HepG2 (cell line): ENCODE measurements around the gene SH3BGRL2. TPM values are rescaled to one million over a fixed set of nuclear protein-coding genes. Genes with fewer than 3 reads are reported as not detected.

ENCODE experiments used
- ATAC-seq: fragments of 200-7000 bp; cut with Tn5 transposase; 3 replicates; pipeline ENCODE4 v1.9.1; 2020; ENCODE audit warnings: mild to moderate bottlenecking, moderate library complexity
- BruUV-seq: library from RNA; stranded (reverse); fragments of 400-500 nt; replicated peaks from 2 replicates; lab custom pipeline; 2021; lab: Mats Ljungman, UMichigan
- CTCF ChIA-PET: fragments of 300-600 bp; formaldehyde crosslinking; extraction: SDS; loops from one replicate; lab custom pipeline; 2021; ENCODE audit warnings: low total read pairs, inconsistent platforms, low intra/inter-chr PET ratio; lab: Yijun Ruan, JAX
- POLR2A ChIA-PET: fragments of 350-600 bp; sonication (Branson Sonifier 250); formaldehyde crosslinking; loops from one replicate; lab custom pipeline; 2020; ENCODE audit warnings: antibody characterized with exemption, inconsistent platforms; lab: Yijun Ruan, JAX
- DNase-seq: peaks from one replicate; pipeline ENCODE4 v3.0.0-alpha.2; 2015; ENCODE audit warnings: low spot score
- FAIRE-seq: peaks from 3 replicates; lab custom pipeline; 2011; peaks lifted over from hg19 to GRCh38; lab: Jason Lieb, UNC
- H2AFZ ChIP-seq: one replicate; pipeline ENCODE4 v1.6.1; 2011; ENCODE audit warnings: low read length, inconsistent platforms
- H3K27ac ChIP-seq: fragments of 300-600 bp; 3 replicates; pipeline ENCODE4 v1.8.0; 2011; ENCODE audit warnings: mixed run types, mild to moderate bottlenecking, mixed read lengths, low read length, inconsistent platforms; ENCODE audit not compliant: insufficient read depth; ENCODE audit errors: extremely low read length
- H3K27me3 ChIP-seq, 2 experiments: fragments of 200-600 bp in 1 of 2; 2 replicates in 1 of 2; 3 replicates in 1 of 2; pipeline versions ENCODE4 v1.6.0 to v1.8.0; 2011; ENCODE audit warnings: low read length in 2 of 2, mild to moderate bottlenecking in 2 of 2, moderate library complexity in 2 of 2, inconsistent platforms in 1 of 2; ENCODE audit not compliant: insufficient read depth in 2 of 2, control insufficient read depth in 1 of 2
- H3K36me3 ChIP-seq, 2 experiments: fragments of 200-600 bp in 1 of 2; replicated peaks in 1 of 2; 2 replicates in 1 of 2; 3 replicates in 1 of 2; pipeline versions ENCODE4 v1.5.1 to v1.8.0; 2011; ENCODE audit warnings: low read length in 2 of 2, inconsistent platforms in 1 of 2; ENCODE audit not compliant: insufficient read depth in 2 of 2, control insufficient read depth in 1 of 2
- H3K4me1 ChIP-seq: 2 replicates; pipeline ENCODE4 v1.5.1; 2012; ENCODE audit warnings: low read length, inconsistent platforms; ENCODE audit not compliant: insufficient read depth
- H3K4me2 ChIP-seq: 2 replicates; pipeline ENCODE4 v1.6.0; 2011; ENCODE audit warnings: low read depth, low read length, inconsistent platforms
- H3K4me3 ChIP-seq, 3 experiments: fragments of 200-600 bp in 1 of 3; sonication (generic), shearing (Covaris generic) in 1 of 3; replicated peaks in 1 of 3; 2 replicates each; pipeline ENCODE4 v1.5.1; 2011 to 2016; ENCODE audit warnings: low read length in 3 of 3, inconsistent platforms in 2 of 3, low read depth in 2 of 3, mild to moderate bottlenecking in 2 of 3, control low read depth in 1 of 3, mixed read lengths in 1 of 3; ENCODE audit not compliant: insufficient read depth in 1 of 3
- H3K79me2 ChIP-seq: one replicate; pipeline ENCODE4 v1.6.1; 2011; ENCODE audit warnings: low read length, inconsistent platforms; ENCODE audit not compliant: insufficient read depth
- H3K9ac ChIP-seq: 2 replicates; pipeline ENCODE4 v1.6.0; 2011; ENCODE audit warnings: mild to moderate bottlenecking, low read depth, low read length, inconsistent platforms; ENCODE audit not compliant: insufficient read depth
- H3K9me3 ChIP-seq: 2 replicates; pipeline ENCODE4 v1.5.1; 2012; ENCODE audit warnings: mild to moderate bottlenecking, low read length
- H4K20me1 ChIP-seq: 2 replicates; pipeline ENCODE4 v1.6.0; 2011; ENCODE audit warnings: inconsistent platforms, mild to moderate bottlenecking, low read length, moderate library complexity; ENCODE audit not compliant: insufficient read depth
- GATA4 ChIP-seq: sonication (generic); IDR thresholded peaks from 2 replicates; pipeline ENCODE4 v1.6.1; 2016; ENCODE audit warnings: antibody characterized with exemption, low read depth, borderline replicate concordance
- HOXD1 ChIP-seq: sonication (generic); formaldehyde crosslinking; IDR thresholded peaks from 2 replicates; pipeline ENCODE4 v1.5.0; 2020; ENCODE audit warnings: missing genetic modification reagents
- ISX ChIP-seq: sonication (generic); formaldehyde crosslinking; conservative IDR thresholded peaks from 2 replicates; pipeline ENCODE4 v1.5.0; 2020; ENCODE audit warnings: missing genetic modification reagents
- LBX2 ChIP-seq: sonication (generic); formaldehyde crosslinking; IDR thresholded peaks from 2 replicates; pipeline ENCODE4 v1.5.0; 2020; ENCODE audit warnings: missing genetic modification reagents, mild to moderate bottlenecking, borderline replicate concordance
- MIXL1 ChIP-seq: IDR thresholded peaks from 2 replicates; pipeline ENCODE4 v1.6.1; 2016
- TMF1 ChIP-seq: sonication (generic); formaldehyde crosslinking; IDR thresholded peaks from 2 replicates; pipeline ENCODE4 v1.8.1; 2022; ENCODE audit warnings: low read depth, missing genetic modification reagents
- ZNF160 ChIP-seq: sonication (generic); formaldehyde crosslinking; IDR thresholded peaks from 2 replicates; pipeline ENCODE4 v1.8.0; 2022; ENCODE audit warnings: mild to moderate bottlenecking, inconsistent platforms, missing genetic modification reagents
- in situ Hi-C: cut with HindIII; loops from 2 replicates; pipeline ENCODE4 v1.10.0; 2017; ENCODE audit warnings: low pct_unique_long_range_greater_than_20kb; ENCODE audit not compliant: extremely low pct_ligation_motif_present
- intact Hi-C: fragments of 100-400 bp; cut with micrococcal nuclease; formaldehyde crosslinking; loops from one replicate; pipeline ENCODE4 v1.10.0; 2022; ENCODE audit not compliant: unreplicated experiment
- polyA plus RNA-seq, 8 experiments: library from polyadenylated mRNA; depleted of rRNA in 3 of 8; stranded (reverse) in 7 of 8; unstranded in 1 of 8; fragments of >200 nt; fragmentation: Illumina TruSeq in 4 of 8; extraction: Trizol in 4 of 8; gene quantifications; 2 replicates each; pipeline versions ENCODE4 v1.2.1 to v1.2.3, GENCODE V29; 2011 to 2016; ENCODE audit warnings: low read depth in 4 of 8, missing spikeins in 1 of 8, mixed read lengths in 1 of 8; ENCODE audit not compliant: insufficient read depth in 1 of 8
- total RNA-seq, 5 experiments: library from RNA; depleted of rRNA; stranded (reverse); fragments of >200 nt; fragmentation: Illumina TruSeq; extraction: Trizol; gene quantifications; 2 replicates each; pipeline ENCODE4 v1.2.3, GENCODE V29; 2016; ENCODE audit warnings: low read depth in 1 of 5
- TF ChIP-seq, protein P1 (sequence below): sonication (generic); formaldehyde crosslinking; IDR thresholded peaks from 2 replicates; pipeline ENCODE4 v1.4.0; 2020; ENCODE audit warnings: missing genetic modification reagents
- TF ChIP-seq, protein P2 (sequence below): sonication (generic); formaldehyde crosslinking; conservative IDR thresholded peaks from 2 replicates; pipeline ENCODE4 v1.5.0; 2020; ENCODE audit warnings: missing genetic modification reagents

The SH3BGRL2 gene
- total and polyA plus RNA-seq, 2 of the 13 experiments (the other 11 are each of a cell fraction or from before 2014, with no cell fraction given): 10.9 to 28.8 TPM

GRCh38 chr6:79646561-79646960 lies 15.4 kb downstream of the SH3BGRL2 start:
- Histone ChIP-seq H3K4me3 (no peak overlapping the region), H2AFZ (no peak overlapping the region), H3K4me2 (no peak overlapping the region), H3K27me3 (no peaks in the 10 kb centered on the region), H3K36me3 (no peaks in the 10 kb centered on the region; a peak in 1 of 5 replicates), H3K9ac (no peak overlapping the region), H3K4me1 (peaks cover 39% of the 10 kb centered on the region), H4K20me1 (no peaks in the 10 kb centered on the region; the same call in none of the 2 replicates), H3K9me3 (no peaks in the 10 kb centered on the region), H3K79me2 (peaks cover 53% of the 10 kb centered on the region), H3K27ac (no peak overlapping the region)
- ChIA-PET POLR2A (no interaction called here), CTCF (interaction anchor here (0.8 kb wide), 1 partner anchor 67 kb away, joined by 3 read pairs; no protein-coding TSS in a partner anchor)
- DNase-seq: no peak
- intact Hi-C loops (loop anchor here (10.0 kb wide), 1 partner anchor 68 kb away; no protein-coding TSS in a partner anchor), in situ Hi-C loops (no loop called here)
- ATAC-seq: no peak
- no TSS peak for BruUV-seq
- FAIRE-seq: peak; percentile 28
- TF ChIP-seq ISX (CRISPR knock-in tag) (no peak), ZNF160 (CRISPR knock-in tag) (no peak), HOXD1 (CRISPR knock-in tag) (no peak), GATA4 (no peak), LBX2 (CRISPR knock-in tag) (no peak), TMF1 (CRISPR knock-in tag) (no peak), MIXL1 (CRISPR knock-in tag) (no peak)
- TF ChIP-seq, protein P1, sequence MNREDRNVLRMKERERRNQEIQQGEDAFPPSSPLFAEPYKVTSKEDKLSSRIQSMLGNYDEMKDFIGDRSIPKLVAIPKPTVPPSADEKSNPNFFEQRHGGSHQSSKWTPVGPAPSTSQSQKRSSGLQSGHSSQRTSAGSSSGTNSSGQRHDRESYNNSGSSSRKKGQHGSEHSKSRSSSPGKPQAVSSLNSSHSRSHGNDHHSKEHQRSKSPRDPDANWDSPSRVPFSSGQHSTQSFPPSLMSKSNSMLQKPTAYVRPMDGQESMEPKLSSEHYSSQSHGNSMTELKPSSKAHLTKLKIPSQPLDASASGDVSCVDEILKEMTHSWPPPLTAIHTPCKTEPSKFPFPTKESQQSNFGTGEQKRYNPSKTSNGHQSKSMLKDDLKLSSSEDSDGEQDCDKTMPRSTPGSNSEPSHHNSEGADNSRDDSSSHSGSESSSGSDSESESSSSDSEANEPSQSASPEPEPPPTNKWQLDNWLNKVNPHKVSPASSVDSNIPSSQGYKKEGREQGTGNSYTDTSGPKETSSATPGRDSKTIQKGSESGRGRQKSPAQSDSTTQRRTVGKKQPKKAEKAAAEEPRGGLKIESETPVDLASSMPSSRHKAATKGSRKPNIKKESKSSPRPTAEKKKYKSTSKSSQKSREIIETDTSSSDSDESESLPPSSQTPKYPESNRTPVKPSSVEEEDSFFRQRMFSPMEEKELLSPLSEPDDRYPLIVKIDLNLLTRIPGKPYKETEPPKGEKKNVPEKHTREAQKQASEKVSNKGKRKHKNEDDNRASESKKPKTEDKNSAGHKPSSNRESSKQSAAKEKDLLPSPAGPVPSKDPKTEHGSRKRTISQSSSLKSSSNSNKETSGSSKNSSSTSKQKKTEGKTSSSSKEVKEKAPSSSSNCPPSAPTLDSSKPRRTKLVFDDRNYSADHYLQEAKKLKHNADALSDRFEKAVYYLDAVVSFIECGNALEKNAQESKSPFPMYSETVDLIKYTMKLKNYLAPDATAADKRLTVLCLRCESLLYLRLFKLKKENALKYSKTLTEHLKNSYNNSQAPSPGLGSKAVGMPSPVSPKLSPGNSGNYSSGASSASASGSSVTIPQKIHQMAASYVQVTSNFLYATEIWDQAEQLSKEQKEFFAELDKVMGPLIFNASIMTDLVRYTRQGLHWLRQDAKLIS (CRISPR knock-in tag): no peak
- TF ChIP-seq, protein P2, sequence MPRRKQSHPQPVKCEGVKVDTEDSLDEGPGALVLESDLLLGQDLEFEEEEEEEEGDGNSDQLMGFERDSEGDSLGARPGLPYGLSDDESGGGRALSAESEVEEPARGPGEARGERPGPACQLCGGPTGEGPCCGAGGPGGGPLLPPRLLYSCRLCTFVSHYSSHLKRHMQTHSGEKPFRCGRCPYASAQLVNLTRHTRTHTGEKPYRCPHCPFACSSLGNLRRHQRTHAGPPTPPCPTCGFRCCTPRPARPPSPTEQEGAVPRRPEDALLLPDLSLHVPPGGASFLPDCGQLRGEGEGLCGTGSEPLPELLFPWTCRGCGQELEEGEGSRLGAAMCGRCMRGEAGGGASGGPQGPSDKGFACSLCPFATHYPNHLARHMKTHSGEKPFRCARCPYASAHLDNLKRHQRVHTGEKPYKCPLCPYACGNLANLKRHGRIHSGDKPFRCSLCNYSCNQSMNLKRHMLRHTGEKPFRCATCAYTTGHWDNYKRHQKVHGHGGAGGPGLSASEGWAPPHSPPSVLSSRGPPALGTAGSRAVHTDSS (CRISPR knock-in tag): no peak
